GM19238 (cell line): ENCODE results near the gene AXIN2.

Experiments used
- DNase-seq: peaks from one replicate; pipeline ENCODE4 v3.0.0; 2011; ENCODE audit warnings: low spot score; ENCODE audit not compliant: insufficient read length

Gene AXIN2

DNA sequence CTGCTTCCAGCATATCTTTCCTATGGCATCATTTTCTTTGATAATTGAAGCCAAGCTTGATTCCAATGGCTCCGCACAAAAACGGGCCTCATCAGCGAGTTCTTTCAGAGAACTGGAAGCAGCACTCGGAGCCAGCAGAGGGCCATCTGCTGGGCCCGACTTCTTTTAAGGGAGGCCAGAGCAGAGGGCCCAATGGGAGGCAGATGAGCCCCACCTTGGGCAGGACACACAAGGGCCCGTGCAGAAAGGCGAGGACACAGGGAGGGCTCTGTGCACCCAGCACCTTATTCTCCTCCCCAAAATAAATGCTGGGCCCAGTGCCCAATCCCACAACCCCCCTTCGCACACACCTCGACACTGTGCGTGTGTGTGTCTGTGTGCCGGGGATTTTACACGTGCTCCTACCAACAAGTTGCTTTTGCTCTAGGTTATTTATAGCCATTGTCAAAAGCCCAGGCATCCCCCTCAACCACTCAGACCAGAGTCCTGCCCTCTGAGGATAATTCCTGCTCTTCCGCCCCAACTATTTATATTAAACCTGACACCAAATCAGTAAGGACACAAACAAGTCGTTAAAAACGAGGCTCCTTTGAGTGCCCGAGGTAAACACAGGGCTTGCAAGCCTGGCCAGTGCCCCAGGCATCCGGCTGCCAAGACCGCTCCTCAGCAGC is 6.8 kb downstream of the AXIN2 start:
- no peak for DNase-seq

GRCh38 chr17:65553646-65554552 is 7.5 kb downstream of the AXIN2 start:
- no peak for DNase-seq

DNA sequence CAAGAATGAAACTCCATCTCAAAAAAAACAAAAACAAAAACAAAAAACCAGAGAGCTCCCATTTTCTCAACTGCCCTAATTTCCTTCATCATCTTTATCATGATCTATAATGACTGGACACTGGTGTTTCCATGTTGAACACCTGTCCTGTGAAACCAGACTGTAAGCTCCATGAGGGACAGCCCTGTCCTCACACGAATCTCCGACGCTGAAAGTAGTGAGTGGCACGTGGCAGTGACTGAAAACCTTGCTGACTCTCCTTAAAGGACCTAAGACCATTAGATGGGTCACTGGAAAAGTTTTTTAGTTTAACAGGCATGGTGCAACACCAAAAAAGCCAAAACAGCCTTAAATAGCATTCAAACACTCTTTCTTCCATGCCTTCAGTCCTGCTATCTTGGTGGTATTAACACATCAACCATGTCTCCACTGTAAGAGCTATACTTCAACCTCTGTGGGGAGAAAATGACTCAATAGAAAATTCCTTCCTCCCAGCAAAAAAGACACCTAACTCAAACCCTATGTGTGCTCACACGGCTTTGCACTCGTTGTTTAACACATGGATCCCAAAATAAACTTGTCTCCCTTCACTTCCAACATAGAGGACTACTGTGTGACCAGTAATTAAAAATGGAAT is 8.3 kb downstream of the AXIN2 start:
- no peak for DNase-seq

- DNase-seq: no peak
Observed at GRCh38 chr17:65552214-65552613, 9.2 kb downstream of the AXIN2 start.

DNA sequence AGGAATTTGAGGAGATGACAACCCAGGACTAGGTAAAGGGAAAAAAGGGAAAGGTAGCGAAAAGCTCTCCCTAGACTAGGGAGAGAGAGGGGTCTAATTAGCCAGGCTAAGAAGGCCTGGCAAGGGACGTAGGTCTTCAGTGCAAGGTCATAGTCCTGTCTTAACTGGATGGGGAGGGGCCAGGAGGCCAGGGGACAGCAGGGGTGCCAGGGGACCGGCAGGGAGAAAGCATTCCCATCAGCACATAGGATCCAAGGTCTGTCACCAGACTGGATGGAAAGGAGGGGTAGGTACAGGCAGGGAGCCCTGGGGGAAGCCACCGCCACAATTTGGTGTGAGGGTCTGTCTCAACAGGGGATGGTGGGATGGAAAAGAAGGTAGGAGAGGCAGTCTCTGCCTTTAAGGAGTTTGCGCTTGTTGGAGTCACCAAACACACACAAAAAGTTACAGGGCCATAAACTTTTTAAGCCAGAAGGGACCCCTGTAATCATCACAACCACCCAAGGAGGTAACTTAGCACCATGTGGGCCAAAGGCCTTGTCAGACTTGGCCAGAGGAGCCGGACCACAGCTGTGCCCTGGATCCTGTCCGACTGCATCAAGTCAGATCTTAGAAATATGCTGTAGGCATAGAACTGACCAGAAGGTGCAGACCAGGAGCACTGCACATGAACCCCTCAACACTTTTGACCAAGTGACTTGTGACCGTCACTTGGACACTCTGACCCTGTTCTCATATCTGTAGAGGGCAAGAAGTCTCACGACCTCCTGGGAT is 10.0 kb downstream of the AXIN2 start:
- DNase-seq: no peak

DNA sequence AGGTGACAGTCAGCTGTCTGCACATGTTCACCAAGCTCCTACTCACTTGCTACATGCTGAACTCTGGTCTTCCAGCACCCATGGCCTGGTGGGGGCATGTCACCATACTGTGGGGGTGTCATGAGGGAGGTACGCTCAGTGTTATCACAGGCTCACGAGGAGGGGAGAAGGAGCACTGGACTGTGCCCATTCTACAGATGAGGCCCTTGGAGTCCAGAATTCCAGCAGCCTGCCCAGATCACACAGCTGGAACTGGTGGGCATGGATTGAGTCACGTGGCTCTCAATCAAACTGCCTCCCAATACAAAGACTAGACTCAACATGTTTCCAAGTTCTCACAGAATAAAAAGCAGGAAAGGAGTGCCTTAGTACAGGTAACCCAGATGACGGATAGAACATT is 10.7 kb downstream of the AXIN2 start:
- DNase-seq: no peak

DNA sequence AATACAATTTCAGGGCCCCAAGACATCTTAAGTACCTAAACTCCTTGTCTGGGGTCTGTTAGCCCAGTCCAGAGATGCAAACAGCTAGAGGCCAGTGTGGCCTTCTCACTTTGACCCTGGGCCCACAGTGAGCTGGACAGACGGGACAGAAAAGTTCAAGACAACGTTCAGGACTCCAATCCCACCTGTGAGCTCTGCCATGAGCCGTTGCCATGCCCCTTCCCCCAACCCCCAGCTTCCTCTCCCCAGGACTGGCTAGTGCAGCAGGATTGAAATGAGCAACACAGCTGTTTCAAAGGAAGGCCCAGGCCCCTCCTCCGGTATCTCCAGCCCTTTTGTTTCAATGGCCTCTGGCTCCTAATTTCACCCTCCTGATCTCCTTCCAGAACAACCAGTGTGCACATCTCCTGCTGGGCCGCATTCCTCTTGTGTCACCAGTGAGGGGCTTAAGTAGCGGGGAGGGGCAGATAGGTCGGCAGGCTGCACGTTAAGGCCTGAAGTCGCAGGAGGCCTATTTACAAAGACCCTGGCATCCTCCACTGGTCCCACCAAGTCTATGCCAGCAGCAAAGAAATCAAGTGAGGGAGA is 11.3 kb downstream of the AXIN2 start:
- no peak for DNase-seq

- no peak for DNase-seq
Observed at GRCh38 chr17:65548269-65548969, 13.0 kb downstream of the AXIN2 start.

DNA sequence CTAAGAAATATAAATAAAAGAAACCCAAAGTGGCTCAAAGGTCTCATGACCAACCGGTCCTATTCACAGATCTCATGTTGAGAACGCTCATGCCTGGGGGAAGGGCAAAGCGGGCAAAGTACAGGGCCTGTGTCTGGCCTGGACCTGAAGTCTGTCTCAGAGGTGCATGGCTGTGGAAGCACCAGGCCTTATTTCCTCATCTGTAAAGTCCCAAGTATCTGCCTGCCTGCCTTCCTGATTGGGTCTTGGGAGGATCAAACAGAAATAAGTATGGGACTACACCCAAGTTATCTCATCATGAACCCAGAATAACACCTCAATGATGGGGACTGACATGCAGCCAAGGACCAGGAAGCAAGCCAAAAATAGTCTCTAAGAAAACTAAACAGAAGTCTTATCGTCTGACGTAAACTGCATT is 14.2 kb downstream of the AXIN2 start:
- DNase-seq: no peak

GRCh38 chr17:65546579-65546978 is 14.9 kb downstream of the AXIN2 start:
- DNase-seq: no peak

DNA sequence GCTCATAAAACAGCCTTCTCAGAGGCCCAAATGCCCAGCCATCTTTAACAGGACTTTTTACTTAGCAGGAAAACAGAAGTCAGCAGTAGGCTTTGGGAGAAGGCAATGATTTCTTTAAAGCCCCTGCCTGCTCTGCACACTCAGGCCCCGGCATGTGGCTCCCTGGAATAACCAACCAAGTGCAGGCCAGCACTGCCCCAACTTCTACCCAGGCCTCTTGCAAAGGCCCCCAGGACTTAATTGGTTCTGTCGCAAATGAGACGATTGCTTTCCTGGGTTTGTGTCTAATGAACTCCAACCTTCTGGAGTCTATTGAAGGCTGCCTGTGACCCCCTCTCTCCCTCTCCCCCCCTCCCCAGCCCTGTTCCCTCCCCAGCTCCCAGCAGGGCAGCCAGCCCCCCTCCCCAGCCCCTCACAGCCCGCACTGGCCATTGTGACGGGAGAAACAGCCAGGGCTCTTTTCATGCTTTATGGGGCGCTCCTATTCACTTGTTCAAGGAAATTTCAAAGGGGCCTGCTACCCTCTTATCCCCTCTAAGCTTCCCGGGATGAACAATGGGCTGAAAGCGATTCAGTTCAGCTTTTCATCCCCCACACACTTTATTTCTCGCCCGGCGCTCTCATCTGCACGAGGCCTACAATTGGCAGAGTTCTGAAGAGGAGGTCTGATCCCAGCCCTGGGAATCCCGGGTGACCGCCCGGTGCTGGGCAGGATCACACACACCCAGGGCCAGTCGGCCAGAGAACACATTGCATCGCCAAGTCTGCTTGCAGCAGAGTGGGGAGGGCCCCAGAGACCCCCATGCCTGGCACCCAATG is 15.5 kb downstream of the AXIN2 start:
- DNase-seq: no peak

GRCh38 chr17:65544672-65545071 is 16.8 kb downstream of the AXIN2 start:
- DNase-seq: no peak

- no peak for DNase-seq
Observed at GRCh38 chr17:65542610-65543009, 18.8 kb downstream of the AXIN2 start.

GRCh38 chr17:65542067-65542466 is 19.4 kb downstream of the AXIN2 start:
- DNase-seq: no peak

DNA sequence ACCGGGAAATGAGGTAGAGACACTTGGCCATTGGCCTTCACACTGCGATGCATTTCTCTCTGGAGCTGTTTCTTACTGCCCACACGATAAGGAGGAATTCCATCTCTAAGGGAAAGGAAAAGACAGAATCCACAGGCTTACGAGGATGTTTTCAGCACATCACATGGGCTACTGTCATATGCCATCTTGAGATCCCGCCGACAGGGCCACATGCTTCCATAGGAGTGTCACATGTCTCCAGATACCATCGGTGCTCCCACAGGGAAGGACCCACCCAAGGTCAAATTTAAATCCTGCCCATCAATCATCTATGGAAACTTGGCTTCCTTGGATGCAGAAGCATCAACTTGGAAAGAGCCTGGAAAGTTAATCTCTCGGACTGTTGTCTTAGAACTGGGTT is 20.0 kb downstream of the AXIN2 start:
- DNase-seq: no peak

DNA sequence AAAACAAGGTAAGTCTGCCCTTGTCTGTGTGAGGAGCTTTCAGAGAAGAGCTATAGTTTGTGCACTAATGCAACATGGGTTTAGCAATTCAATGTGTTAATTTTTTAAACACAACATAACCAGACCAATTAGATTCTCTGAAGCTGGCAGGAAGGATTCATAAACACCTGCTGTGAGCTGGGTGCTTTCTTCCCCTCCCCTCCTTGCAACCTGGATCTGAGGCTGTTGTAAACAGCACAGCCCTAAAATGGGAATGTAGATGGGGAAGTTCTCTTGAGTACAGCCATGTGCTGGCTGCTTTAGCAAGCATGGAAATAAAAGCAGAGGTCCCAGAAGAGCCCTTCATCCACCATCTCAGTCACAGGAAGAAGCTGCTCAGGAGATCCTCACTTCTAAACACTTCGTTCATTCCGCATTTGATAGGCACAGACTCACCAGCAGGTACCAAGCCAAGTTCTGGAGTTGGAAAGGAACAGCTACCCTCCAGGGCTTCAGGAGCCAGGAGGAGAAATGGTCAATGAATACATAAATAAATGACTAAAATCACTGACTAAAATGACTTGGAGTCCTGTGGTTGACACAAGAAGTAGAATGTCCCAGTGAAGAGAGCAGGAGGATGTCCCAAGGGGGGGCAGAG is 21.7 kb downstream of the AXIN2 start:
- no peak for DNase-seq

- DNase-seq: no peak
Observed at GRCh38 chr17:65538675-65539529, 22.5 kb downstream of the AXIN2 start.
